GM12865 (cell line): ENCODE data around the gene LAMA5.

ENCODE experiments used
- DNase-seq: peaks from one replicate; pipeline ENCODE4 v3.0.0; 2010; ENCODE audit warnings: low read depth
- H3K4me3 ChIP-seq: 2 replicates; pipeline ENCODE4 v1.5.1; 2011; ENCODE audit warnings: mild to moderate bottlenecking, low read depth, low read length, control low read depth
- CTCF ChIP-seq: IDR thresholded peaks from 2 replicates; pipeline ENCODE4 v1.5.1; 2011; ENCODE audit warnings: low read length, control low read depth, low read depth, inconsistent platforms; ENCODE audit not compliant: insufficient read depth; ENCODE audit errors: missing control alignments

LAMA5 gene

DNA sequence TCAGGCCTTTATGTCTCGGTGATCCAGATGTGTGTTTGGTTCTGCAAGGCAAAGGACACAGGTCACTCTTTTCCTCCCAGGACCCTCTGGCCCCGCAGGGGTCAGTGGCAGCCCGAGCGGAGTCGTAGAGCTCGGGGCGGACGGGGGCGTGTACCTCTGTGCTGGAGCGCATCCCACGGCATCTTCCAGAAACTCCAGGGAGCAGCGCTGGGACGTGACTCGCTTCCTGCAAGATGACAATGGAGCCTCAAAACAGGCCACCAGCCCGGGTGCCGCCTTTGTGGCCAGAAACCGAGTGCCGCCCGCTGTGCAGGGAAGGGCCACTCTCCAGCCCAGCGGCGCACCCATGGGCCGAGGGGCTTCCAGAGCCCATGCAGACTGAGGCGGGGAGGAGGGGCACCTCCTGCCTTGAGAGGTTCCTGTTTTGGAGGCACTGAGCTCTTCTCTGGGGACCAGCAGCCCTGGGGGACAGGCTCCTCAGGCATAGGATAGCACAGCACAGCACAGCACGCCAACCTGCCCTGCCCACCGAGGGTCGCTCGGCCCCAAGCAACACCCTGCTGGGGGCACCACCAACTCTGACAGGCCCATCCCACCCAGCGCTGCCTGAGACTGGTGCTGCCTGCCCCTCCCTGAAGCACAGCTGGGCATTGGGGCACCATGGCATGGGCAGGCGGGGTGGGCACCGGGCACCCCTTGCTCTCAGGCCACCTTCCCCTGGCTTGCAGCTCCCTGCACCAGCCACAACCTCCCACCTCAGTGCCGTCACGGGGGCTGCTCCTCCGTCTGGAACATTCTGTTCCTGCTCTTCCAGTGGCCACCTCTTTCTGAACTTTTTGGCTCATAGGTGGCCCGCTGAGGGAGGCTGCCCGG, 29.5 kb upstream of the LAMA5 start:
- no peak for TF ChIP-seq CTCF
- no peak for DNase-seq

GRCh38 chr20:62395311-62396242, 28.5 kb upstream of the LAMA5 start:
- no peak for TF ChIP-seq CTCF
- H3K4me3 ChIP-seq, result no peak overlapping the region
- no peak for DNase-seq

More for the DNA sequence above, 29.5 kb upstream of the LAMA5 start:
- H3K4me3 ChIP-seq, result no peak overlapping the region

DNA sequence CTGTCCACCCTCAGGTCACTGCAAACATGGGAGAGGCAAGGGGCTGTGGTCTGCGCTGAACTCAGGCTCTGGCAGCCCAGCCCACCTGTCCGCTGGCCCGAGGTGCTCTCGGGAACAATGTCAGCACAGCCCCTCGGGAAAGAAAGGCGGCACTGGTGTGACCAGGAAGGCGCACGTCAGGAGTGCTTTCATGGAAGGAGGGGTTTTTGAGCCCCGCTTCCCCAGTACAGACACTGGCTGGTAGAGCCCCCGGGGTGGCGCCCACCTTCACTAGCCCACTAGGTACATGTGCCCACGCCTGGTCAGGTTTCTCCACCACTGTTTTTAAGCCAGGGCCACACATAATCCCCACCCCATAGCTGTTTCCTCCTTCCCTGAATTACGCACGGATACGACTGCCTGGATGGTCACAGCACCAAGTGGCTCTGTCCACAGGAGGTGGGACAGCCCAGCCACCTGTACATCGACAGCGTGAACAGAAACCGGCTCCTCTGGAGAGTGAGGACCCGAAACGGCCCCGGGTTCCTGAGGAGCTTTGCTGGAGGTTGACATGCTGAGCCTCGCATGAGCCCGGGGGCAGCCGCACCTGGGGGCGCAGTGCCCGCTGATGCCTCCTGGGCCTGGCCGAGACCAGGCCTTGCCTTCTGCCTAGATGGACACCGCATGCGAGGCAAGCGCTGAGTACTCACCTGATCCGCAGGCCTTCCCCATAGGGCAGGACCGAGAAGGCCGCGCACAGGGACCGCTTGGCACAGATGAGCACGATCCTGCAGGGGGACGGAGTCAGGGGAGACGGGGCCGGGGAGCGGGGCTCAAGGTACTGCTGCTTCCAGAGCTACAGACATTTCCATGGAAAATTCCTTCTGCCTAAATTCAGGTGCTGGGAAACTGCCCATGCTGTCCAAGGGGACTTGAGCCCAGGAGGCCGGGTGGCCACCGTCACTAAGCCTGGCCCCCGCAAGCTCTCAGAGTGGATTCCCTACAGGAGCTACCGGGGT, 27.4 kb upstream of the LAMA5 start:
- TF ChIP-seq CTCF, result no peak
- no peak overlapping the region for H3K4me3 ChIP-seq
- DNase-seq, result no peak

- no peak for TF ChIP-seq CTCF
- no peak for DNase-seq
- H3K4me3 ChIP-seq, result no peak overlapping the region
These were observed 26.7 kb upstream of the LAMA5 start for GRCh38 chr20:62393830-62394229.

GRCh38 chr20:62393335-62393665, 26.2 kb upstream of the LAMA5 start:
- no peak overlapping the region for H3K4me3 ChIP-seq
- no peak for TF ChIP-seq CTCF
- no peak for DNase-seq
